ENCODE data around the gene GDF15. TPM values are rescaled to one million over a fixed set of nuclear protein-coding genes. Genes with fewer than 3 reads are reported as not detected.

The GDF15 gene
- 100 to 1,000 TPM in 2 of 6 experiments, 10 to 100 TPM in 2, 1 to 10 TPM in 1, under 1 TPM in 1; 0.88 to 160 (median 57.5) TPM for total RNA-seq
- long read RNA-seq, transcript GDF15-201 (2 exons, 1,200 nt) = major isoform, 8 of 11 reads
- long read RNA-seq, partial matches to known transcripts = 3 of 11 reads
- long read RNA-seq, other reads (novel, unspliced or antisense) = 0 of 11 reads

- intact Hi-C loops (cut with DNase I) = no loop called here
- 5% methylated on average over 6 of the region's 33 CpGs for WGBS (ENCODE audit: insufficient coverage, low coverage, low lambda C conversion rate, missing lambda C conversion rate)
- H3K27ac ChIP-seq = peak within 1 kb of the TSS; percentile 53 to 90 (median 64)
- DNase-seq (peak; percentile 94 to 98 (median 97)), ATAC-seq (peak; percentile 78 to 89 (median 84))
- H3K4me3 ChIP-seq = peak within 1 kb of the TSS; percentile 27 to 66 (median 48)
- H3K9me3 ChIP-seq = no peaks in the 10 kb centered on the region
- H3K4me1 ChIP-seq = peaks cover 0 to 42% (median 16%) of the 10 kb centered on the region in 4 donors
- H3K36me3 ChIP-seq = no peaks in the 10 kb centered on the region
- TF ChIP-seq, protein P1, sequence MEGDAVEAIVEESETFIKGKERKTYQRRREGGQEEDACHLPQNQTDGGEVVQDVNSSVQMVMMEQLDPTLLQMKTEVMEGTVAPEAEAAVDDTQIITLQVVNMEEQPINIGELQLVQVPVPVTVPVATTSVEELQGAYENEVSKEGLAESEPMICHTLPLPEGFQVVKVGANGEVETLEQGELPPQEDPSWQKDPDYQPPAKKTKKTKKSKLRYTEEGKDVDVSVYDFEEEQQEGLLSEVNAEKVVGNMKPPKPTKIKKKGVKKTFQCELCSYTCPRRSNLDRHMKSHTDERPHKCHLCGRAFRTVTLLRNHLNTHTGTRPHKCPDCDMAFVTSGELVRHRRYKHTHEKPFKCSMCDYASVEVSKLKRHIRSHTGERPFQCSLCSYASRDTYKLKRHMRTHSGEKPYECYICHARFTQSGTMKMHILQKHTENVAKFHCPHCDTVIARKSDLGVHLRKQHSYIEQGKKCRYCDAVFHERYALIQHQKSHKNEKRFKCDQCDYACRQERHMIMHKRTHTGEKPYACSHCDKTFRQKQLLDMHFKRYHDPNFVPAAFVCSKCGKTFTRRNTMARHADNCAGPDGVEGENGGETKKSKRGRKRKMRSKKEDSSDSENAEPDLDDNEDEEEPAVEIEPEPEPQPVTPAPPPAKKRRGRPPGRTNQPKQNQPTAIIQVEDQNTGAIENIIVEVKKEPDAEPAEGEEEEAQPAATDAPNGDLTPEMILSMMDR (IDR thresholded peaks at IDR 0.05) = peak; percentile 72 to 90 (median 80)
- TF ChIP-seq POLR2A (IDR thresholded peaks at IDR 0.05) = peak; percentile 96
- H3K27me3 ChIP-seq = no peaks in the 10 kb centered on the region
Observed at GRCh38 chr19:18385675-18386542, at the start of gene GDF15. Gene GDF15, plus strand, starts transcription at chr19:18386158. Its CDS starts 32 bp downstream, at chr19:18386190.

DNA sequence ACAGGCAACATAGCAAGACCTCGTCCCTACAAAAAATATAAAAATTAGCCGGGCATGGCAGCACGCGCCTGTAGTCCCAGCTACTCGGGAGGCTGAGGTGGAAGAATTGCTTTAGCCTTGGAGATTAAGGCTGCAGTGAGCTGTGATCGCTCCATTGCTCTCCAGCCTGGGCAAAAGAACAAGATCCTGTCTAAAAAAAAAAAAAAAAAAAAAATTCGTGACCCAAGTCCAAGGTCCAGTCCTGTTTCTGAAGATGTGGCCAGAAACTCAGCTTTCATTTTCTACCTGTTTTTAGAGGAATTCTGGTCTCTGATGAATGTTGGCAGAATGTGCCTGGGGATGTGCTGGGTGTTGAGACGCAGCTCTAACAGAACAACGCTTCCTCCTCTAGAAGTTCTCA lies 47.4 kb upstream of the GDF15 start:
- Histone ChIP-seq H3K27ac (peak overlapping the region in 2 of 3 donors; percentile 83 to 88), H3K27me3 (no peaks in the 10 kb centered on the region), H3K4me1 (peaks cover 0 to 33% (median 8%) of the 10 kb centered on the region in 4 donors), H3K9me3 (no peaks in the 10 kb centered on the region), H3K4me3 (no peak overlapping the region), H3K36me3 (peaks cover 0 to 9% (median 0%) of the 10 kb centered on the region in 4 donors)
- peak in 2 of 4 donors; percentile 4 to 14 for ATAC-seq
- DNase-seq = no peak
- 50% methylated on average over 9 of the region's 9 CpGs for WGBS (ENCODE audit: insufficient coverage, low coverage, low lambda C conversion rate, missing lambda C conversion rate)
- TF ChIP-seq, protein P1 (IDR thresholded peaks at IDR 0.05) = no peak
- no peak for TF ChIP-seq POLR2A (IDR thresholded peaks at IDR 0.05)
- intact Hi-C loops (cut with DNase I) = no loop called here

DNA sequence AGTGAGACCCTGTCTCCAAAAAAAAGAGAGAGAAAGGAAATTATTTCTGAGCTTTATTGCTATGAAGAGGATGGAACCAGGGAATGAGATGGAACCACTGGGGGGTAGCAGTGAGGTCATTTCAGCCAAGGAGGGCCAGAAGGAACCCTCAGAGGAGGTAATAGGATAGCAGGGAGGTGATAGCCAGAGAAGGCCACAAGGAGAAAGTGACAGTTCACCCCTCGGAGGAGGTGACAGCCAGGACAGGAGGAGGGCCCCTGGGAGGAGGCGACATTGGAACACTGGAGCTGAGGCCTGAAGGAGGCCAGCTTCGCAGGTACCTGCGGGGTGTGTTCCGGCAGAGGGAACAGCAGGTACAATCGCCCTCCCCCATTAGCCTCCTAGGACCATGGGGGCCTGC lies 46.2 kb upstream of the GDF15 start:
- H3K9me3 ChIP-seq = no peaks in the 10 kb centered on the region
- peak overlapping the region in 1 of 3 donors; percentile 96 for H3K4me3 ChIP-seq
- H3K27ac ChIP-seq = peak overlapping the region; percentile 83 to 88 (median 87)
- H3K36me3 ChIP-seq = peaks cover 0 to 19% (median 0%) of the 10 kb centered on the region in 4 donors
- TF ChIP-seq, protein P1 (IDR thresholded peaks at IDR 0.05) = peak in 1 of 4 donors; percentile 26
- no peak for TF ChIP-seq POLR2A (IDR thresholded peaks at IDR 0.05)
- DNase-seq (no peak), ATAC-seq (peak in 3 of 4 donors; percentile 2 to 5 (median 3))
- H3K4me1 ChIP-seq = peaks cover 0 to 33% (median 8%) of the 10 kb centered on the region in 4 donors
- no peaks in the 10 kb centered on the region for H3K27me3 ChIP-seq
- intact Hi-C loops (cut with DNase I) = loop anchor here in 1 of 2 donors (5.0 kb wide), 1 partner anchor 68 kb away; no protein-coding TSS in a partner anchor
- 17% methylated on average over 2 of the region's 6 CpGs for WGBS (ENCODE audit: insufficient coverage, low coverage, low lambda C conversion rate, missing lambda C conversion rate)

- DNase-seq (peak; percentile 76 to 89 (median 80)), ATAC-seq (peak; percentile 73 to 87 (median 81))
- TF ChIP-seq, protein P1 (IDR thresholded peaks at IDR 0.05) = no peak
- TF ChIP-seq POLR2A (IDR thresholded peaks at IDR 0.05) = peak; percentile 52
- Histone ChIP-seq H3K36me3 (peaks cover 0 to 24% (median 3%) of the 10 kb centered on the region in 4 donors), H3K4me1 (peaks cover 0 to 33% (median 8%) of the 10 kb centered on the region in 4 donors), H3K9me3 (no peaks in the 10 kb centered on the region), H3K27me3 (no peaks in the 10 kb centered on the region), H3K4me3 (peak within 1 kb of the TSS; percentile 96 to 98 (median 97)), H3K27ac (peak within 1 kb of the TSS; percentile 83 to 88 (median 87))
- WGBS (ENCODE audit: insufficient coverage, low coverage, low lambda C conversion rate, missing lambda C conversion rate) = 4% methylated on average over 14 of the region's 69 CpGs
- intact Hi-C loops (cut with DNase I) = loop anchor here in 1 of 2 donors (5.0 kb wide), 1 partner anchor 67 kb away; no protein-coding TSS in a partner anchor
Observed at GRCh38 chr19:18340190-18340989, 45.6 kb upstream of the GDF15 start, which contains the start of gene PGPEP1. Gene PGPEP1, plus strand, starts transcription at chr19:18340598. Its CDS starts 84 bp downstream, at chr19:18340682.
